MM.1S (cell line): ENCODE data around the gene HOXB5.

Source experiments
- CTCF ChIP-seq: fragments of 300-600 bp; sonication (generic); IDR thresholded peaks from 2 replicates; pipeline ENCODE4 v1.5.1; 2016; ENCODE audit warnings: antibody characterized with exemption, low read length, mixed read lengths
- EZH2 ChIP-seq: fragments of 300-600 bp; sonication (generic); optimal IDR thresholded peaks from 2 replicates; pipeline ENCODE3; 2017; ENCODE audit warnings: low read depth, mild to moderate bottlenecking, antibody characterized with exemption, low read length, mixed read lengths
- EZH2phosphoT487 ChIP-seq: fragments of 300-600 bp; sonication (generic); IDR thresholded peaks from 2 replicates; pipeline ENCODE4 v1.6.1; 2018; ENCODE audit warnings: antibody characterized with exemption, low read length

GRCh38 chr17:48586355-48587258 is 7.0 kb downstream of the HOXB5 start:
- no peak for TF ChIP-seq EZH2phosphoT487
- no peak for TF ChIP-seq CTCF
- no peak for TF ChIP-seq EZH2
